ENCODE data around the gene SLC9A9.

SLC9A9 gene

DNA sequence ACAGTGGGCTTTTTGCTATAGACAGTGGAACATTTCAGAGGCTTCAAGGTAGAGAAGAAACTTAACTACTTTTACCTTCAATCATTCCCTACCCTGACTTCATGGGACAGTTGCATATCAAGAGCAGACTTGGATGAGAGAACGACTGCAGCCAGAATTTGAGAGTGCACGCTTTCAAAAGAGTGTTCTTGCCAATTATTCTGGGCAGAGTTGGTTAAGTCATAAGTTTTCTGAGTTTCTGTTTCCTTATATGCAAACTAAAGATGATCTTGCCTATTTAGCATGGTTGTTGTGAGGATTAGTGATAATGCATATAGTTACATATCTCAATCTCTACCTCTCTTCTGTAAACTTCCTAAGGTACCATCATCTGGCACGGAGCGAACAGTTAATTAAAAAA is 7.6 kb downstream of the SLC9A9 start:
- no peak for DNase-seq (ENCODE audit: low read depth)

GRCh38 chr3:143839980-143840379 is 8.3 kb downstream of the SLC9A9 start:
- DNase-seq (ENCODE audit: low read depth) = no peak

DNA sequence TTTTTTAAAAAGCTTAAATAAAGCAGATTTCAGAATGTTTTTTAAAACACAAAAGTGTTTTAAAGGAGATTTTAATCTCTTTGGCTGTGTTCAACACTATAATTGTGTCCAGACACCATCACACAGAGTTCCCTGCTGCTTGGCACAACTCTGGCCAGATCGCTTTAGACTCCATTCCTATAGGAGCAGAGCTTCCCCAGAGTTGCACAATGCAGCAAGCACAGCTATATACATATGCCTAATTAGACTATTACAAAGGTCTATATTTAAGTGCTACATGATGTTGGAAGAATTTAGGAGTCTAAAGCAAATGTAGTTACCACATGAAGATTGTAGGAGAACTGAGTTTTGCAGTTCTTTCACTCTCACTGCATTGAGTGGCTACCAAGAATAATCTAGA is 11.2 kb downstream of the SLC9A9 start:
- DNase-seq (ENCODE audit: low read depth) = no peak

DNA sequence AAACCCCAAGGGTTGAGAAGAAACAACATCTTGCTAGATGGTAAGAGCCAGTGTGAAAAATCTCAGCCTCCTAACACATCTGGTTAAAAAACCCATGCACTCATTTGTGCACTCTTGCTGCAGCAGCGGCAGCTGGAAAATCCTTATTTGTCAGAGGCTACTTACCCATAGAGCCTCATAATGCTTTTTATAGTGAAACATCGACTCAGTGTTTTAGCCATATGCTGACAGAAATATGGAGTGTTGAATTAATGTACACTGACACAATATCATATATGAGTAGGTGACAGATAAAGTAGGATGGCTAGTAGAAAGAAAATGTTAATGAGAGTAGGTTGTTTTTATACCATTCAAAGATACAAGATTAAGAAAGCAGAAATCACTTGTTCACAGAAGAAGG is 13.0 kb downstream of the SLC9A9 start:
- no peak for DNase-seq (ENCODE audit: low read depth)

- DNase-seq (ENCODE audit: low read depth) = no peak
Measured at GRCh38 chr3:143832433-143832832, 15.8 kb downstream of the SLC9A9 start.

DNA sequence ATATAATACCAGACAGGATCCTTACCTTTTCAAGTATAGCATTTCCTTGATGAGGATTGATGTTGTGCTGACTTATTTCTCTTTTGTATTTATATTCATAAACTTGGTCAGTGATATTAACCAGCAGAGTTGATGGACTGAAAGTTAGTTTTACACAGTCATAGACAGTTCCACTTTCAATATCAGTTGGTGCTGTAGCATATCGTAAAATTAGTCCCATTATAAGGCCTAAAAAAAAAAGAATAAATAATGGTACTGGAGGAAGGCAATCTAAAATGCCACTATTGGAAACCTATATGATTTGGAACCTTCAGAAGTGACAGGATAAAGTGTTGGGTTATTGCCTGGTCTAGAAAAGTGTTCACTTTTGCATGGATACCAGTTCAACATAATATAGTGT is 16.3 kb downstream of the SLC9A9 start:
- DNase-seq (ENCODE audit: low read depth) = no peak

DNA sequence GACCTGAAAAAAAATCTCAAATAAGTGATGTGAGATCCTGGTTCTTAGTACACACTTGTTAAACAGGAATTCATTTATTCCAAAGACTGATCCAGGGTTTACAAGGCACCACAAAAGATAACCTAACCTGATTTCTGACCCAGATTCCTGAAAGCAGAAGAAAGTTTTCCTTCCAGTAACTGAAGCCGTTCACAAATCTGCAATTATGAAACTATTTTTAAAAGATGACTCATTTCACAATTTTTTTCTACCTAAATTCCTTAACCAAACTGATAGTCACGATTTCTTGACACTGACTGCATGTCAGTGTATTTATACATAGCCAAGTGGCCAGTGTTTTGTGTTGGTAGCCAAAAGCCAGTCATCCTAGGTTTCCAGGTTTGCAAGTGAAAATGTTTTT is 17.1 kb downstream of the SLC9A9 start:
- DNase-seq (ENCODE audit: low read depth) = no peak

DNA sequence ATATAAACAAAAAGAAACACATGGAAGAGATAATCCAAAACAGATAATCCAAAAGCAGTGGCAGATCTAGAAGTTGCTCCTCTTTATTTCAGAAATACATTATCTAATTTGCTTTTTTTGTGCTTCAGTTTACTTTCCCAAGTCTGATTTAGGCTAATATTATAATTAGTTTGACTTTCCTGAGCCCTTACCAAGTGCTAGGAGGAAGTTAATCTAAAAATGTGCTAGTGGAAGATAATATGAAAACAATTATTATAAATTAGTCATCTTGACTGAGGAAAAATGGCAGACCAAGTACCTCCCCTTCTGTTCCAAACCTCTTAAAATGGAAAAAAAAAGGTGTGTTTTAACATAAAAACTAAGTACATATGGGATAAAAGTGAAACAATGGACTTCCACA is 17.5 kb downstream of the SLC9A9 start:
- no peak for DNase-seq (ENCODE audit: low read depth)

- no peak for DNase-seq (ENCODE audit: low read depth)
Measured at GRCh38 chr3:143830063-143830462, 18.2 kb downstream of the SLC9A9 start.

GRCh38 chr3:143827425-143827824 is 20.8 kb downstream of the SLC9A9 start:
- DNase-seq (ENCODE audit: low read depth) = no peak

- DNase-seq (ENCODE audit: low read depth) = no peak
Measured at GRCh38 chr3:143826296-143826695, 22.0 kb downstream of the SLC9A9 start.

DNA sequence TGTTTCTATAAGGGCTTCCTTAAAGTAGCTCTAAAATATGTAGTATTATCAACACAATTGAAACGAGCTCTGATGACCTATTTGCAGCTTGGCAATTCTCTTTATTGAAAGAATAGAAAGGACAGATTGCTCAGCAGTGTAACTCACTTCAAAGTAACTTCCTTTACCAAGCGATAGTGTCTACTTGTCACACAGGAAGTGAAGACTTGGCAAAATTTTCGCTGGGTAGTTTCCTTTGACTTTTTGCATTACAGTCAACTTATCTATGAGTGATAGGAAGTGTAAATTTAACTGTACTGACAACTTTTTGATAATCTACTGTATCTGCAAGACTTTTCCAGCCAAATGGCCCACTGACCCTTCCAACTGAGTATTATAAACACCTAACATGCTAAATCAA is 22.8 kb downstream of the SLC9A9 start:
- no peak for DNase-seq (ENCODE audit: low read depth)

DNA sequence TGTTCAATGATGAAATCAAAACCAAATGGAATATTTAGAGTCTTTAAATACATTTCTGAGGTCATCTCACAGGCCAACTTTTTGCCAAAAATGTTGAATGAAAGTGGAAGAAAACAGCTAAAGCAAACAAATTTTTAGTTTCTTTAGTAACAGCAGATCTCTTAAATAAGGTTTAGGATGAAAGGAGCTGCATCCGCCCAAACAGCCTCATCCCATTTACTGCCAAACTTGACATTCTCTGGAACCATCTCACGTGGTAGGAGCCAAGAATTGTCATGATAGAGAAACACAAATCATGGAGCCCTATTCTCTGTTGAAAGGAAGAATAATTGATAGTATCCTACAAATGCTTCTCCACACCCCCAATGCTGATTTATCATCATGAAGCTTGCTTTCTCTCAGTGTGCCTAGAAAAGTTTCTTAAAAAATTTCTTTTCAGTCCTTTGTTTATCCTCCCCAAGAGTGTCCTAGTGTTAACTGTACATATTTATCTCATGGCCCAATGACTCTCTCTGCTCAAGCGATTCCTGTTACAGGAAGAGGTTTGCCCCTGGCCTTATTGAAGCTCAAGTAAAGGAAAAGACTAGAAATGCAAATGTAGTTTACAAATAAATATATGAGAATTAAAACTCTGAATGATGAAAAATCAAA is 23.4 kb downstream of the SLC9A9 start:
- no peak for DNase-seq (ENCODE audit: low read depth)

- DNase-seq (ENCODE audit: low read depth) = no peak
Measured at GRCh38 chr3:143822798-143823197, 25.5 kb downstream of the SLC9A9 start.

DNA sequence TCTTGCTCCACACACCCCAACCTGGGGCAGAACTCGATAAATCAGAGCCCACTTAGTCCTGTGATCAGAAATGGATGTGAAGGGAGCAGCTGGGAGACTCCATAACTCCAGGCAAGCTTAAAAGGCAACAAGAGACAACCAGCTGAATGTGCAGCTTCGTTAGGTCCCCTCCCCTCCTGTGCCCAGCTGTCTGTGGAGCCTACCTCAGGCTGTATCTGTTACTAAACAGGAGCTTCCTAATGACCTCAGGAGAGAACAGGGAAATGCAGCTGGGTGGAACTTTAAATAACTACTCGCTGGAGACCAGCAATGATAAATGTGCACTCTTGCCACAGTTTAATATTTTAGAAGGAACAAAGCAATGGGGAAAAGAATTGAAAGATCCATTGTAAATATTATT is 25.9 kb downstream of the SLC9A9 start:
- DNase-seq (ENCODE audit: low read depth) = no peak

- no peak for DNase-seq (ENCODE audit: low read depth)
Measured at GRCh38 chr3:143821862-143822261, 26.4 kb downstream of the SLC9A9 start.

- DNase-seq (ENCODE audit: low read depth) = no peak
Measured at GRCh38 chr3:143820466-143821221, 27.6 kb downstream of the SLC9A9 start.

DNA sequence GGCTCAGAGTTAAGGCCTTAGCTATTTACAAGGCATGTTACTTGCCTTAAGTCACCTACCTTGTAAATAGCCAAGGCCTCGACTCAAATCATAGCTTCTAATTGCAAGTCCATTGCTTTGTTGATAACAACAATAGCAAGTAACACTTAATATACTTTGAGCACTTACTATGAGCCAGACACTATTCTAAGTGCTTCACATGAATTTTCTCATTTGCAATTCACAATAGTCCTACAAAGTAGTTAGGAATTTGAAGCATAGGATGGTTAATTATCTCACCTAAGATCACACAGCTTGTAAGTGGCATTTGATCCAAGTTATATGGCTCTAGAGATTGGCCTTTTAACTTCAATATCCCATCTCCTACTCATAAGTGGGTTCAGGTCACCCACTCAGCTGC is 28.4 kb downstream of the SLC9A9 start:
- no peak for DNase-seq (ENCODE audit: low read depth)

GRCh38 chr3:143814443-143814889 is 33.8 kb downstream of the SLC9A9 start:
- DNase-seq (ENCODE audit: low read depth) = no peak

GRCh38 chr3:143812481-143812880 is 35.8 kb downstream of the SLC9A9 start:
- no peak for DNase-seq (ENCODE audit: low read depth)

DNA sequence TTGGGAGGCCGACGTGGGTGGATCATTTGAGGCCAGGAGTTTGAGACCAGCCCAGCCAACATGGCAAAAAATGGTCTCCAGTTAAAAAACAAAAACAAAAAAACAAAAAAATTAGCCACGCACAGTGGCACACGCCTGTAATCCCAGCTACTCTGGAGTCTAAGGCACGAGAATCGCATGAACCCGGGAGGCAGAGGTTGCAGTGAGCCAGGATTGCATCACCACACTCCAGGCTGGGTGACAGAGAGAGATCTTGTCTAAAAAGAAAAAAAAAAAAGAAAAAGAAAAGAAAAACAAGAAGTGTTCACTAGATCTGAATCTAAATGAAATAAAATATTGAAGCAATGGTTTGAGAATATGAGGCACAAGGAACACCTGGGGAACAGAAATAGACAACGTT is 36.7 kb downstream of the SLC9A9 start:
- DNase-seq (ENCODE audit: low read depth) = no peak

- no peak for DNase-seq (ENCODE audit: low read depth)
Measured at GRCh38 chr3:143810953-143811265, 37.4 kb downstream of the SLC9A9 start.

DNA sequence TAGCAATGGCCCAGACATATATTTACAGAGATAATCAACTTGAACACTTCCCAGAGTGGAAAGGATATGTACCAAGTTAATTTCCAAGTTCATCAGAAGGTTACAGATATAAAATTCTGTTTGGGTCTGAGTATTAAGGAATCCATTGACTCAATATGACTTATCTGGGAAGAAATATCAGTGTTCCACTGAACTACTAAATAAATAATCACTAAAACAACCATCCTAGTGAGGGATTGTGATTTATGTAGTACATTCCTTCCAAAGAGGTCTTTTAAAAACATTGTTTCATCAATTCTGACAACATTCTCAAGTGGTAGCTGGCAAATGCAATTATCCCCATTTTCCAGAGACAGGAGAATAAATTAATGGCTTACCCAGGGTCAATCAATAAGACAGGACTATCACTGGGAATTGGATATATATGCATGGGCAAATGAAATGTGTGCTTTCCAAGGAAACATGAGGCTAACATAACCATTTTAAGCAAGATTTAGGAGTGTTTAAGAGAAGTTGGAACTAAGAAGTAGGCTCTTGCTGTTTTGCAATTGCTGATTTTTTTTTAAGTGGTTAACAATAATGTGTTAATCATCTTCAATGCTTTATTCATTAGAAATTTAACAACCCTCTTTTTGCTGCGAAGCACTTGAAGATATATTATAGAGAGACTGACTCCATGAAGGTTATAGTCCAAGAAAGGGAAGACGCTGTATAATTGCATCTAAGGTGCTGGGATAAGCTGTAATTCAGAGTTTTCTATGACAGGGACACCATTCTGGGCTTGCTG is 37.9 kb downstream of the SLC9A9 start:
- no peak for DNase-seq (ENCODE audit: low read depth)

All from stimulated activated CD8-positive, alpha-beta memory T cell treated with anti-CD3 and anti-CD28 coated beads, Interleukin-4, amount 100 ng/mL, for 24 hours (primary cell).